HEK293T (cell line): ENCODE measurements around the gene PRTFDC1.

Experiments used
- CTCF ChIA-PET: fragments of 350-600 bp; formaldehyde crosslinking; extraction: SDS; loops from one replicate; lab custom pipeline; 2021; ENCODE audit warnings: antibody characterized with exemption, inconsistent platforms; lab: Yijun Ruan, JAX
- POLR2A ChIA-PET: fragments of 350-600 bp; formaldehyde crosslinking; extraction: SDS; loops from one replicate; lab custom pipeline; 2020; ENCODE audit warnings: antibody characterized with exemption, inconsistent platforms; lab: Yijun Ruan, JAX
- DNase-seq: peaks from one replicate; pipeline ENCODE4 v3.0.0; 2012; ENCODE audit warnings: mixed read lengths; ENCODE audit errors: extremely low spot score
- ARNT ChIP-seq: fragments of 450-650 bp; IDR thresholded peaks from 2 replicates; pipeline ENCODE4 v1.6.1; 2017; ENCODE audit warnings: mild to moderate bottlenecking
- BHLHE40 ChIP-seq: fragments of 450-650 bp; IDR thresholded peaks from 2 replicates; pipeline ENCODE4 v1.6.1; 2016; ENCODE audit warnings: mild to moderate bottlenecking, moderate library complexity, borderline replicate concordance
- CTBP1 ChIP-seq: fragments of 450-650 bp; IDR thresholded peaks from 2 replicates; pipeline ENCODE4 v1.6.1; 2016; ENCODE audit warnings: borderline replicate concordance
- ELF4 ChIP-seq: fragments of 450-650 bp; IDR thresholded peaks from 2 replicates; pipeline ENCODE4 v1.6.1; 2017; ENCODE audit warnings: antibody characterized with exemption
- FOXA1 ChIP-seq: fragments of 450-650 bp; IDR thresholded peaks from 2 replicates; pipeline ENCODE4 v1.6.1; 2016; ENCODE audit warnings: mild to moderate bottlenecking
- FOXK2 ChIP-seq: fragments of 450-650 bp; IDR thresholded peaks from 2 replicates; pipeline ENCODE4 v1.6.1; 2016; ENCODE audit warnings: mild to moderate bottlenecking
- FOXM1 ChIP-seq: fragments of 450-650 bp; IDR thresholded peaks from 2 replicates; pipeline ENCODE4 v1.6.1; 2017; ENCODE audit warnings: mild to moderate bottlenecking, borderline replicate concordance
- HDGF ChIP-seq: fragments of 450-650 bp; IDR thresholded peaks from 2 replicates; pipeline ENCODE4 v1.6.1; 2017; ENCODE audit warnings: antibody characterized with exemption, borderline replicate concordance
- L3MBTL2 ChIP-seq: fragments of 450-650 bp; conservative IDR thresholded peaks from 2 replicates; pipeline ENCODE4 v1.6.1; 2016; ENCODE audit warnings: mild to moderate bottlenecking
- LEF1 ChIP-seq: fragments of 450-650 bp; IDR thresholded peaks from 2 replicates; pipeline ENCODE4 v1.6.1; 2017; ENCODE audit warnings: mild to moderate bottlenecking, borderline replicate concordance
- NFRKB ChIP-seq: fragments of 450-650 bp; IDR thresholded peaks from 2 replicates; pipeline ENCODE4 v1.6.1; 2016; ENCODE audit warnings: mild to moderate bottlenecking, moderate library complexity
- SP1 ChIP-seq: fragments of 450-650 bp; IDR thresholded peaks from 2 replicates; pipeline ENCODE4 v1.6.1; 2017
- SUZ12 ChIP-seq: fragments of 450-650 bp; IDR thresholded peaks from 2 replicates; pipeline ENCODE4 v1.6.1; 2016; ENCODE audit warnings: mild to moderate bottlenecking
- TARDBP ChIP-seq: fragments of 450-650 bp; IDR thresholded peaks from 2 replicates; pipeline ENCODE4 v1.6.1; 2016
- ZNF384 ChIP-seq: fragments of 450-650 bp; IDR thresholded peaks from 2 replicates; pipeline ENCODE4 v1.6.1; 2016
- TF ChIP-seq, protein P1 (sequence below): fragments of 450-650 bp; IDR thresholded peaks from 2 replicates; pipeline ENCODE4 v1.6.1; 2016

Gene PRTFDC1

DNA sequence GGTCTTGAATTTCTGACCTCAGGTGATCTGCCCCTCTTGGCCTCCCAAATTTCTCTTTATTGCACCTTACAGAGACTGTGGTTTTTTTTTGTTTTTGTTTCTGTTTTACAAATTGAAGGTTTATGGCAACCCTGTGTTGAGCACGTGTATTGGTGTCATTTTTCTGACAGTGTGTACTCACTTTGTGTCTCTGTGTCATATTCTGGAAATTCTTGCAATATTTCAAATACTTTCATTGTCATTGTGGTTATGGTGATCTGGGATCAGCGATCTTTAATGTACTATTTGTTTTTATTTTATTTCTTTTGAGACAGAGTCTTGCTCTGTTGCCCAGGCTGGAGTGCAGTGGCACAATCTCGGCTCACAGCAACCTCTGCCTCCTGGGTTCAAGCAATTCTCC is 89.8 kb downstream of the PRTFDC1 start:
- CTCF ChIA-PET, result no interaction called here
- DNase-seq, result no peak

DNA sequence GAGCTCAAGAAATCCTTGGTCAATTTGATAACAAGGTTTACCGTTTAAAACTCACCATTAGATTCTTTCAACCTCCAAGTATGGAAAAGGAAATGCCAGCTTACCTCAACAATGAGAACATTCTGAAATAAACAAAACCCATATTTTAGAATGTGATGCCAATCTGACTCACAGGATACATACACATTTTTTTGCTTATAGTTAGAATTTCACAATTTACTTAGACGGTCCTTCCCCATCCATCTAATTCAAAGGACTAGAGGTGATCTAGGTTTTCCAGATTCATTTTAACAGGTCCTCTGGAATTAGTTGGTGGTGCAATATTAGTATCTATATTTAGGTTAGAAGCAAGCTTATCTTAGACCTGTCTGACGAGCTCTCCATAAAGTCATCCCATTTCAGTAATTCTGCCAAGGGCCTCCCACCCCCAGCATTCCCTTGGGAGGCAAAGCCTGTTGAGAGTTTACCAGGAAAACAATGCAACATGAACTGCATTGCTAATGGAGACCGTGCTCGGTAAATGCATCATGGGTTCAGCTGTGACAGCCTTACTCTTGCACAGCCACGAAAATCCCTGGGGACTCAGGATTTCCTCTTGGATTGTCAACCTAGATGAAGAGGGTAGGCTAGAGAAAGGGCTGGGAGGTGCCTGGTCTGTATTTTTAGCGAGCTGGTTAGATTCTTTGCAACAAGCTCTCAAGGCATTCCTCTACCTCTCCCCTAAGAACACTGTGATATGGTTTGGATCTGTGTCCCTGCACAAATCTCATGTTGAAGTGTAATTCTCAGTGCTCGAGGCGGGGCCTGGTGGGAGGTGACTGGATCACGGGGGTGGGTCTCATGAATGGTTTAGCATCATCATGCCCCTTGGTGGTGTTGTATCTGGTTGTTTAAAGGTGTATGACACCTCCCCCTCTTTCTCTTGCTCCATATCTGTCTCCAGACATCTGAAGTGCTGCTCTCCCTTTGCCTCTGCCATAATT is 93.8 kb downstream of the PRTFDC1 start:
- POLR2A ChIA-PET, result no interaction called here
- CTCF ChIA-PET, result interaction anchor here (0.6 to 1.7 kb wide), 2 partner anchors 9 to 35 kb away, joined by 3 to 4 read pairs; no protein-coding TSS in a partner anchor
- DNase-seq, result no peak
- no peak for TF ChIP-seq FOXM1
- no peak for TF ChIP-seq FOXA1
- no peak for TF ChIP-seq LEF1
- no peak for TF ChIP-seq ZNF384
- no peak for TF ChIP-seq ELF4
- TF ChIP-seq HDGF, result no peak
- TF ChIP-seq TARDBP, result no peak
- TF ChIP-seq CTBP1, result no peak
- no peak for TF ChIP-seq NFRKB
- no peak for TF ChIP-seq FOXK2
- TF ChIP-seq L3MBTL2, result no peak
- TF ChIP-seq, protein P1, sequence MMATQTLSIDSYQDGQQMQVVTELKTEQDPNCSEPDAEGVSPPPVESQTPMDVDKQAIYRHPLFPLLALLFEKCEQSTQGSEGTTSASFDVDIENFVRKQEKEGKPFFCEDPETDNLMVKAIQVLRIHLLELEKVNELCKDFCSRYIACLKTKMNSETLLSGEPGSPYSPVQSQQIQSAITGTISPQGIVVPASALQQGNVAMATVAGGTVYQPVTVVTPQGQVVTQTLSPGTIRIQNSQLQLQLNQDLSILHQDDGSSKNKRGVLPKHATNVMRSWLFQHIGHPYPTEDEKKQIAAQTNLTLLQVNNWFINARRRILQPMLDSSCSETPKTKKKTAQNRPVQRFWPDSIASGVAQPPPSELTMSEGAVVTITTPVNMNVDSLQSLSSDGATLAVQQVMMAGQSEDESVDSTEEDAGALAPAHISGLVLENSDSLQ, result no peak

More for the DNA sequence above, 89.8 kb downstream of the PRTFDC1 start:
- no peak for TF ChIP-seq L3MBTL2
- TF ChIP-seq FOXA1, result no peak
- no peak for TF ChIP-seq TARDBP
- no peak for TF ChIP-seq ELF4
- TF ChIP-seq, protein P1, result no peak
- no peak for TF ChIP-seq ZNF384
- TF ChIP-seq CTBP1, result no peak
- TF ChIP-seq ARNT, result no peak
- TF ChIP-seq FOXM1, result no peak
- no peak for TF ChIP-seq HDGF
- TF ChIP-seq NFRKB, result no peak
- no peak for TF ChIP-seq LEF1
- TF ChIP-seq FOXK2, result no peak
- no peak for TF ChIP-seq SP1
- TF ChIP-seq BHLHE40, result no peak
- TF ChIP-seq SUZ12, result no peak
- POLR2A ChIA-PET, result no interaction called here

DNA sequence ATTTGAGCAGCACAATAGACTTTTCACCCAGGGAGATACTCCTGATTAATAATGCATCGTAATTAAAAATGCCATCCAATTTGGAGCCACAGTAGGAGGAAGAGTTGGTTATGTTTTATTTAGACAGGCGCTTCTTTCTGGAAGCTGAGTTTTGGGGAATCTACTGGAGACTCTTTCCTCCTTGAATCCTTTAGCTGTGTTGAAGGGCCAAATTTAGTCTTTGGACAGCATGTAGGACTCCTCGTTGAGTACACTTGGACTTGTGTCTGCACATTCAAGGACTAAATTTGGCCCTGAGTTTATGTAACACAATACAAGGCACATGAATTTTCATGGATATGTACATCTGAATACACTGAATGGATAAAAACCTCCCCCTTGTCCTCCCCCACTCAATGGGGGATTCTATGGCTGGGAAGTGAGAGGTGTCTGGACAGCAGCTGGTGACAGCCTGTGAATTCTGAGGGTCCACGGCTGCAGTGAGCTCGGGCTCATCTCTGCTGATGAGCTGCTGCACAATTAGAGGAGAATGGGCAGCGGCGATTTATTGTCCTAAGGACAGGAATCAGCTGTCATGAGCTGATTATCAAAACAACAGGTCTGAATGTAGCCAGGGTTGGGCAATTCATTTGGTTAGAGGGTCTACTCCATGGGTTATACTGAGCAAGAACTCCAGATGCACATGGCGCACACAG is 95.2 kb downstream of the PRTFDC1 start:
- no peak for TF ChIP-seq LEF1
- TF ChIP-seq BHLHE40, result no peak
- TF ChIP-seq HDGF, result no peak
- TF ChIP-seq NFRKB, result no peak
- TF ChIP-seq TARDBP, result no peak
- no peak for TF ChIP-seq ZNF384
- TF ChIP-seq L3MBTL2, result no peak
- TF ChIP-seq ELF4, result no peak
- TF ChIP-seq SP1, result no peak
- CTCF ChIA-PET, result interaction anchor here (0.5 to 1.7 kb wide), 2 partner anchors 10 to 52 kb away, joined by 3 read pairs; no protein-coding TSS in a partner anchor
- POLR2A ChIA-PET, result no interaction called here
- no peak for DNase-seq

DNA sequence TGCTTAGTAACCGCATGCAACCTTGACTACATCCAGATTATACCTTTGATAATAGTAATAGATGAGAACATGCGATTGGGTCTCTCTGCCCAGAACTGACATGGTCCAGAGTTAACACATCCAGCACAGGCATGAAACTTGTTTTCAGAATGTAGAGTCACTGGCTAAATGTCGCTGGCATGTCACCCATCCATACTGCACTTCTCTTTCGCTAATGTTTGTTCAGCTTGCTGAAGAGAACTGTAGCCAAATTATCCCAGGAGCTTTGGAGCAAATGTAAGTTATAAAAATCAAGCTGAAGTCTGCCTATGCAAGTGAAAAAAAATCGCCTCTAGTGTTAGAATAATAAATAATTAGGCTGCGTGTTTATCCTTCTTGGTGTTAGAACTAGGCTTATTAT is 98.2 kb downstream of the PRTFDC1 start:
- POLR2A ChIA-PET, result no interaction called here
- TF ChIP-seq FOXA1 (no peak), SUZ12 (no peak), NFRKB (no peak), SP1 (no peak), BHLHE40 (no peak), FOXK2 (no peak), ARNT (no peak), FOXM1 (no peak), LEF1 (no peak), ELF4 (no peak), TARDBP (no peak), HDGF (no peak), ZNF384 (no peak), CTBP1 (no peak), L3MBTL2 (no peak)
- TF ChIP-seq, protein P1, result no peak
- CTCF ChIA-PET, result no interaction called here
- no peak for DNase-seq

DNA sequence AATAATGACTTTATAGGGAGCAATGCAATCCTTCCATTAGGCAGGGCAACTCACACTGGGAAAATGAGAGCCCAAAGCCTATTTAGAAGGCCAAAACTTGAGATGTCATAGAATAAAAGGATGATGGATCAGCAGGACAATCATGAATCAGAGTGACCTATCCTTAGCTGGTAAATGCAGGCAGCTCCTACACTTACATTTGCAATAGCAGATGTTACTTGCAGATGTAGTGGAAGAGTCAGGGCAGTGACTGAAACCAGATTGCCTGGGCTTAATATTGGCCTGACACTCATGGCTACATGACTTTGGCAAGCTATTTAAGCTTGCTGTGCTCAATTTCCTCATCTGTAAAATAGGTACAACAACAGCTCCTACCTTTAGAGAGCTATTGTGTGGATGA is 98.7 kb downstream of the PRTFDC1 start:
- CTCF ChIA-PET, result no interaction called here
- TF ChIP-seq L3MBTL2, result no peak
- TF ChIP-seq SUZ12, result no peak
- no peak for TF ChIP-seq ARNT
- no peak for TF ChIP-seq ZNF384
- no peak for TF ChIP-seq NFRKB
- TF ChIP-seq, protein P1, result no peak
- no peak for TF ChIP-seq FOXM1
- TF ChIP-seq FOXK2, result no peak
- no peak for TF ChIP-seq ELF4
- no peak for TF ChIP-seq HDGF
- no peak for TF ChIP-seq BHLHE40
- TF ChIP-seq TARDBP, result no peak
- no peak for TF ChIP-seq FOXA1
- no peak for TF ChIP-seq LEF1
- no peak for TF ChIP-seq SP1
- TF ChIP-seq CTBP1, result no peak

More for the DNA sequence above, 98.7 kb downstream of the PRTFDC1 start:
- POLR2A ChIA-PET, result no interaction called here
- no peak for DNase-seq
